Endothelial cell (in vitro differentiated cells): Measurements from ENCODE around the gene SPOCK1. TPM values are rescaled to one million over a fixed set of nuclear protein-coding genes. Genes with fewer than 3 reads are reported as not detected.
"Not testable (repeated sequence)": the region's sequence is repeated elsewhere in the genome, so short reads cannot be mapped to it uniquely, and the experiment has no call there.

ENCODE experiments used
- DNase-seq: peaks from one replicate; pipeline ENCODE4 v3.0.0; 2021; ENCODE audit warnings: low spot score
- H3K27ac Mint-ChIP-seq: one replicate; pipeline ENCODE4 v1.8.0; 2021; ENCODE audit warnings: mixed read lengths, inconsistent platforms; ENCODE audit not compliant: unreplicated experiment
- H3K27me3 Mint-ChIP-seq: one replicate; pipeline ENCODE4 v1.8.0; 2021; ENCODE audit warnings: mild to moderate bottlenecking, moderate library complexity, mixed read lengths, inconsistent platforms; ENCODE audit not compliant: unreplicated experiment
- H3K36me3 Mint-ChIP-seq: one replicate; pipeline ENCODE4 v1.8.0; 2021; ENCODE audit warnings: mild to moderate bottlenecking, low read depth, mixed read lengths, inconsistent platforms; ENCODE audit not compliant: unreplicated experiment
- H3K4me1 Mint-ChIP-seq: one replicate; pipeline ENCODE4 v1.8.0; 2021; ENCODE audit warnings: mild to moderate bottlenecking, mixed read lengths, inconsistent platforms; ENCODE audit not compliant: unreplicated experiment
- H3K4me3 Mint-ChIP-seq: one replicate; pipeline ENCODE4 v1.8.0; 2021; ENCODE audit warnings: mild to moderate bottlenecking, mixed read lengths, inconsistent platforms; ENCODE audit not compliant: unreplicated experiment
- H3K9me3 Mint-ChIP-seq: one replicate; pipeline ENCODE4 v1.8.0; 2021; ENCODE audit warnings: mixed read lengths, inconsistent platforms; ENCODE audit not compliant: unreplicated experiment
- CTCF ChIP-seq: fragments of 200-600 bp; sonication (generic); IDR thresholded peaks from one replicate; pipeline ENCODE4 v1.5.0; 2021; ENCODE audit warnings: antibody characterized with exemption; ENCODE audit not compliant: unreplicated experiment
- total RNA-seq: library from RNA; stranded (reverse); fragmentation: NEBNext Ultra II Directional; extraction: Animal tissue kit (Norgen Biotek cat#: 25700); gene quantifications from one replicate; pipeline ENCODE4 v1.2.1, GENCODE V29; 2021; ENCODE audit not compliant: unreplicated experiment

The SPOCK1 gene
- total RNA-seq, 1 donor from 2014 or later = 8.7 TPM

GRCh38 chr5:136981936-136982335 is 517.2 kb downstream of the SPOCK1 start:
- TF ChIP-seq CTCF = no peak
- Mint-ChIP-seq H3K4me3 (no peak overlapping the region), H3K36me3 (no peaks in the 10 kb centered on the region), H3K27me3 (peaks cover 3% of the 10 kb centered on the region), H3K27ac (no peak overlapping the region), H3K4me1 (peaks cover 5% of the 10 kb centered on the region), H3K9me3 (peaks cover 3% of the 10 kb centered on the region)
- DNase-seq = no peak

- H3K4me1 Mint-ChIP-seq = peaks cover 5% of the 10 kb centered on the region
- peaks cover 3% of the 10 kb centered on the region for H3K9me3 Mint-ChIP-seq
- H3K27ac Mint-ChIP-seq = no peak overlapping the region
- no peak for DNase-seq
- TF ChIP-seq CTCF = no peak
- H3K27me3 Mint-ChIP-seq = peaks cover 4% of the 10 kb centered on the region
- H3K4me3 Mint-ChIP-seq = no peak overlapping the region
- no peaks in the 10 kb centered on the region for H3K36me3 Mint-ChIP-seq
Observed at GRCh38 chr5:136979131-136979530, 520.0 kb downstream of the SPOCK1 start.

- H3K27me3 Mint-ChIP-seq = peaks cover 2% of the 10 kb centered on the region
- no peak for DNase-seq
- H3K27ac Mint-ChIP-seq = no peak overlapping the region
- H3K9me3 Mint-ChIP-seq = no peaks in the 10 kb centered on the region
- H3K4me3 Mint-ChIP-seq = no peak overlapping the region
- peaks cover 14% of the 10 kb centered on the region for H3K4me1 Mint-ChIP-seq
- H3K36me3 Mint-ChIP-seq = no peaks in the 10 kb centered on the region
- no peak for TF ChIP-seq CTCF
Observed at GRCh38 chr5:136963504-136963903, 535.6 kb downstream of the SPOCK1 start.

- peaks cover 4% of the 10 kb centered on the region for H3K4me1 Mint-ChIP-seq
- TF ChIP-seq CTCF = no peak
- peaks cover 4% of the 10 kb centered on the region for H3K36me3 Mint-ChIP-seq
- no peaks in the 10 kb centered on the region for H3K9me3 Mint-ChIP-seq
- H3K4me3 Mint-ChIP-seq = no peak overlapping the region
- no peaks in the 10 kb centered on the region for H3K27me3 Mint-ChIP-seq
- DNase-seq = no peak
- no peak overlapping the region for H3K27ac Mint-ChIP-seq
Observed at GRCh38 chr5:136957428-136957827, 541.7 kb downstream of the SPOCK1 start.

- H3K4me3 Mint-ChIP-seq, H3K27ac Mint-ChIP-seq, H3K9me3 Mint-ChIP-seq, H3K27me3 Mint-ChIP-seq, H3K4me1 Mint-ChIP-seq, DNase-seq: not testable (repeated sequence)
- H3K36me3 Mint-ChIP-seq = peaks cover 10% of the 10 kb centered on the region
Observed at GRCh38 chr5:136954142-136954541, 545.0 kb downstream of the SPOCK1 start.

- H3K27ac Mint-ChIP-seq, H3K9me3 Mint-ChIP-seq, H3K4me3 Mint-ChIP-seq, H3K4me1 Mint-ChIP-seq, H3K27me3 Mint-ChIP-seq, DNase-seq: not testable (repeated sequence)
- peaks cover 10% of the 10 kb centered on the region for H3K36me3 Mint-ChIP-seq
Observed at GRCh38 chr5:136953346-136954069, 545.6 kb downstream of the SPOCK1 start.
